GM21447 (cell line): ENCODE measurements around the gene SP9.

Experiments used
- ATAC-seq: cut with Tn5 transposase; IDR thresholded peaks from one replicate; pipeline ENCODE4 v1.9.1; 2021; ENCODE audit not compliant: unreplicated experiment

The SP9 gene

DNA sequence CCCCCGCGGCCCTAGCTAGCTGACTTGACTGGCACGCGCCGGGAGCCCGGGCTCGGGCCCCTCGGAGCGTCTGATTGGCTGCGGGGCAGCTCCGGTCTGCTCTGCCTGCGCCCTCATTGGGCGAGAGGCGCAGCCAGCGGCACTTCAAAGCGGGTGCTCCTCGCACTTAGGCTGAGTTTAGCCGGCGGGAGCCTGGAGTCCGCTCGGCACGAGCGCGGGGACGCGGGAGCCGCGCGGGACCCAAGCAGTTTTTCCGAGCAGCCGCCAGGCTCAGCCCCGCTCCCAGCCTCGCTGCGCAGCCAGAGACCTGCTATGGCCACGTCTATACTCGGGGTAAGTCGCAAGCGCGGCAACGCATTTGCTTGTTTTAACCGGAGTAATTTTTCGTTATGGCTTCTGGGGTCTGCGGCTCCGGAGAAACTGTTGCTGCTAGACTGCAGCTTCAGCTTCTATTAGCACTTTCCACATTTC lies at the start of gene SP9:
TSS of gene SP9 (plus strand) at position 174 of the 471 bp plus-strand sequence. CDS start at position 313, 139 bp downstream.
- ATAC-seq: no peak

DNA sequence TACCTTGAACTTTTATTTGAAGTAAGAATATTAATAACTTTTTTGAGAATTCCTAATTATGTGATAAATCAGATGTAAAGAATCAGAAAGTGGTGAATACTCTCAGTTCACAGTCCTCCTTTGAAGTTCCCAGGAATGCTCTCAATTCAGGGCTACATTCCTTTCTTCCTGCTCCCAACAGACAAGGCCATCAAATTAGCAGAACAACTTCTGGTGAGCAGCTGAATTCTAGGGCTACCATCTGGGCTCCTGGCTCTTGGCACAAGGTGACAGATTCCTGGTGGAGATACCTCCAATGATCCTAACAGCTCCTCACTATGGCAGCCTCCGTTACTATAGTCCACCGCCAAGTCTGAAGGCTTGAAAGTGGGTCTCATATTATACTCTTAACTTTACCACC lies 48.6 kb upstream of the SP9 start:
- no peak for ATAC-seq

DNA sequence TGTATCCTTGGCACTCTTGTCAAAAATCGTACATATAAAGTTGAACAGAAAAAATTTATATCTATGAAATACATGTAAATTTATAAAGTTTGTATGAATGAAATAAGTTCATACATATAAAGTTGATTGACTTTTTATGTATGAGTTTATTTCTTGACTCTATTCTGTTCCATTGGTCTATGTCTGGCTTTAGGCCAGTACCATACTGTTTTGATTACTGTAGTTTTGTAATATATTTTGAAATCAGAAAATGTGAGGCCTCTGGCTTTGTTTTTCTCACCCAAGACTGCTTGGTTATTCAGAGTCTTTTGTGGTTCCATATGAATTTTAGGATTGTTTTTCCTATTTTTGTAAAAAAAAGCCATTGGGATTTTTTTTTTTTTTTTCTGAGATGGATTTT lies 41.8 kb upstream of the SP9 start:
- no peak for ATAC-seq

DNA sequence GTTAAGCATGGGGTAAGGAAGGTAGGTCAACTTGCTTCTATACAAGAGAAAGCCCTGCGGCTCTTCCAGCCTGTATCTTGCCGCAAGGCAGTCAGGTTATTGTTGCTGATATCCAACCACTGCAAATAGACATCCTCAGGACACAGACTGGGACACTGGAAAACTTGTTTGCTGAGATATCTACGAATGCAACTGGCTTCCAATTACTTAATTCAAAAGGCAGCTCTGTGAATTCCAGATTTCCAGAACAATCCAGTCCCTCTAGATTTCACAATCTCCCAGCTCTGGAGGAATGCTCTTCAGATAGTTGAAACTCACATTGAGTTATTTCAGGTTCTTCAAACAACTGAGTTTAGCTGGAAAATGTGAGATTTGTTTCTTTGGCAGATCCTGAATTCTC lies 34.6 kb upstream of the SP9 start:
- no peak for ATAC-seq

DNA sequence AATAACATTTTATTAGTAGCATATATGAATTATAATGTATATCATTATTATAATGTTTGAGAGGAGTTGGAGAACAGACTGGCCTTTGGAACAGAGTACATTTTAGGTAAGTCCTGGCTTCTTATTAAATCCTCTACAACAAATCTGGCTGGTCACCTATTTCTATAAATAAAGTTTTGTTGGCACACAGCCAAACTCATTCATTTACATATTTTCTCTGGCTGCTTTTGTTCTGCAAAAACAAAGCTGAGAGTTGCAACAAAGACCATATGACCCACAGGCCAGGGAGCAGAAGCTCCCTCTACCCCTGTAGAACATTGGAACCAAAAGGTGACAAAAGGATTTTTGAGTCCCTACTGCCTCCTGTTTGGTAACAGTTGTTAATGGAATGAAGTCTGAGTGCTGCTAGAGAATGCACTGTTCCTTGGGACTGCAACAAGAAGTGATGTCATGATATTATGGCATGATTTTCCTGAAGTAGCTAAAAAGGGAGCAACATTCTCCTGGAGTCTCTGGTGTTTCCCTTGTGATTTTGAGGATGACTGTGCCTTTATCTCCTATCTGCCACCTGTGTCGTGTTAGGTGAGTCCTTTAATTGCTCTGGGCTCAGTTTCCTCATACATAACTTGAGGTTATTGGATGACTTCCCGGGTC lies 22.0 kb upstream of the SP9 start:
- no peak for ATAC-seq

DNA sequence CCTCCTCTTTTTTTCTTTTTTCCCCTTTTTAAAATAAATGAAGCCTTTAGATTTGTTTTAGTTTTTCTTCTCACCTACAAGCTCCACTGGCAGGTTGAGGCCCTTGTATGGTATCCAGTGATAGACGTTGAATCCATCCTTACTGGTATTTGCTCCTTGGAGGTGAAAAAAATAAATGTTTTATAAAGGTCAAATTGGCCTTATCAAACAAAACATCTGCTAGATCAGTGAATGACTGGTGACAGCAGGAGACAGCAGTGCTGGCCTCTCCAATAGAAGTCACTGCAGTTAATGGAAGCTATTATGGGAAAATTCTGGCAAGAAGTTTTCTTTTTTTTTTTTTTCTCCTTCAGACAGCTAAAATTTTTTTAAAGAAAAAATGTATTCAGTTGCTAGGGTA lies 12.6 kb upstream of the SP9 start:
- ATAC-seq: no peak

DNA sequence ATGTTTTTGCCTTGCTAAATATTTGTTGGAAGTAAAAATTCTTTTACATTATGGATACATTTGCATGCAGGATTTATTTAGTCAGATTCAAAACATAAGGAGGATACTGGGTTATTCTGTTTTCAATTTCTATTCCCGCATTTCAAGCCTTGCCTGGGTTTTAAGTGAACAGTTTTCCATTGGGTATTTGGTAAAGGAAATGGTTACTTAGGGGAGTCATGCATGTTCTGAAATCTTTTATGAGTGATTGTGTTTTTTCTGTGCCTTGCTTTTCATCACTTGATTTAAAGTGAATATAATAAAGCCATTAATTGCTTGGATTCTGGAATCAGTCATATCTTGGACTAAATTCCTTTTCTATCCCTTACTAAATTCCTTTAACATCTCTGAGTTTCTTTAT lies 12.0 kb upstream of the SP9 start:
- no peak for ATAC-seq

DNA sequence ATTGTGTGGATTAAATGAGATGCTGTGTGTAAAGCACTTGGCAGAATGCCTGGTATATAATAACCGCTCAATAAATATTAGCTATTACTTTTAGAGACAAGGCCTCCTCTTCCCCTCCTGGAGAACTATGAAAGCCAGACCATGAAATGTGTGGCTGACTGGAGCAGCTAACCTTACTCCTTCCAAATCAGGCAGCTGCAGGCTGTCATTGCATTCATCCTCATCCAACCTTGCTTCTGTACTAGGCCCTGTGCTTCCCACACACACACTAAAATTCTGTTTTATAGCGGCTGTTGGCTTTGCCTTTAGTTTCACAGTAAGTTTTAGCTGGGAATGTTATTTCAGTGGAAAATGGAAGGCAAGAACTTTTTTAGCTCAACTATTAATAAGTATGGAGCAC lies 10.2 kb upstream of the SP9 start:
- ATAC-seq: no peak

DNA sequence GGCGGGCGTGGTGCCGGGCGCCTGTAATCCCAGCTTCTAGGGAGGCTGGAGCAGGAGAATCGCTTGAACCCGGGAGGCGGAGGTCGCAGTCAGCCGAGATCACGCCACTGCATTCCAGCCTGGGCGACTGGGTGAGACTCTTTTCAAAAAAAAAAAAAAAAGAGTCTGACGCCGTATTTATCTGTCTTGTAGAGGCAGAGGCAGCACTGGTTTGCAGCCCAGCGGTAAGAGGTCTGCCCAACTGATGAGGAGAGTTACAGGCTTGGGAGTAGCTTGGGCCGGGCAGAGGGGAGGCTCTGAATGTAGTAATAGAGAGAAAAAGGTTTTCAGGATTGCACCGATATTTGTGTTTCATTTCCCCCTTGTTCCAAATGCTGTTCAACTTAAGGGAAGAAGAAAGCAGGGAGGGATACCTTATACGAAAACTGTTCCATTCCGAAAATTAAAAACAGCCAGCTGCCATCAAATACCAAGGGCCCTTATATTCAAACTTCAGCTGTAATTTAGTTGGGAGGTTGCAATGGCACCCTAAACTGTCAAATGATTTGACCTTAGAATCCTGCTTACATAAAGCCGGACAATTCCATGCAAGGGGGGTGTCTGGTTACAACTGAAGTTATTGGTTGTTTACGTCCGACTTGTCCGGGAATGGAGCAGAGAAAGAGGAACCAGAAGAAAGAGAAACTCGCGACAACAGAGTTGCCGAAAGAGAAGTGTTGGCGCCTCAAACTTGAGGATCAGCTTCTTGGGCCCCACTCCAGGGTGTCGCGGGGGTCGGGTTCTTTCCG lies 9.2 kb upstream of the SP9 start:
- ATAC-seq: no peak

DNA sequence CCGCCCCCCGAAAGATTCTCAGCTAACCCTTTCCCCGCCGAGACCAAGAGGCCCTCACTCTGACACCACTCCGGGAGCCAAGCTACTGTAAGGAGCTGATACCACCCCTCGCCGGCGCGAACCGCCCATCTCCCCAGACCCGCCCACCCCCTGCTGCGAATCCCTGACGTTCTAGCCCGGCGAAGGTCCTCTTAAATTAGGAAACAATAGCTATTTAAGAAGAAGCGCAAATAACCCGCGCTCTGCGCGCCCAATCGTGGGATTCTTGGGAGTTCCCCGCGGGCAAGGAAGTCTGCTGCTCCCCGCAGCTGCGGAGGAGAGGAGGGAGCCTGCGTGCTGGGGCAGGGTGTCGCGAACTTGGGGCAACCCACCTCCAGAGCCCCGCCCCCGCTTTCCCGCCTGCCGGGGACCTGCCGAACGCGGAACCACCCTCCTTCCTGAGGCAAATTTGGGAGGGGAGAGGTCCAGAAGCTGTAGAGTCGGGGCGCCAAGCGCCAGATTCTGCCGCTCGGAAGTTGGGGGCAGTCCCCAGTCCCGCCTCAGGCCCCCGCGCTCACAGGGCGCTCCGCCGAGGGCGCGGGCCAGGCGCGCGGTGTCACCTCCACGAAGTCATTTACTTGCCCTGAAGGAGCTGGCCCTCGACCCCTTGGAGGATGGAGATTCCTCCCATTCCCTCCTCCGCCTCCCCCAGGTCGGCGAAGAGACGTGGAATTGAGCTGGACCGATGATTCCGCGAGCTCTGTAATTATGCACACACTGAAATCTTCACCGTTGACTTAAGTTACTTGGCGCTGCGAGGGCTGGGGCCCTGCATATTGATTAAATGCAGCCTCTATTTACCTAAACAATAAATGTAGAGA lies 8.4 kb upstream of the SP9 start:
- ATAC-seq: no peak

DNA sequence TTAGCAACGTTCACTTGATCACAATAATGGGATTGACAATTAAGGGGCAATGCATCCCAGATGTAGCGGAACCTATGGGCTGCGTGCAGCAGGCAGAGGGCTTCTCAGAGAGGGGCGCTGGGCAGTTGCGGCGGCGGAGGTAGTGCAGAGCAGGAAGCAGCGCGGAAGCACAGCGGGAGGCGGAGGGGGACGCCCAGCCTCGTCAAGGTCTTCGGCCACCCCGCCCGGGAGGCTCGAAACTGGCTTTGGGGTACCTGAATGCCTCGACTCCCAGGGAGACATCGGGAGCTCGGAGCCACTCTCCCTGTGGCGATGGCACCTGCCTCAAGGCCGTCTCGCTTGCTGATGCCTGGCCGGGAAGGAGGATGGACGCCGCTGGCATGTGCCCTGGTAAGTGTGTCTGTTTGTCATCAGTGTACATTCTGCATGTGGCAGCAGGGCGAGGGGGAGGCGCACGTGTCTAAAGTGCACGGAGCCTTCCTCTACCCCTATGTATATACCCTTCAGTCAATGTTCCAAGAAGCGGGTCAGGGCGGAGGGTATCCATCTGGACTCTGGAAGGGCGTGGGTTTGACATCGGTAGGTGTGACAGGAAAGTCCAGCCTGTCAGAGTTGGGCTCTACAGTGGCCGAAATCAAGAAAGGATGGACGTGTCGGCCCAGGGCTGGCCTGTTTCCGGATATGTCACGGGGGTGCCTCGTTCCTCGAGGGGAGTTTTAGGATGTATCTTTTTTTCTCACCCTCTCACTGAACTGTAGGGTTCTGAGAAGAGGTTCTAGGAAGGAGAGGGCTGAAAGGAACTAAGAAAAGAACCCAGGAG lies 7.5 kb upstream of the SP9 start:
- ATAC-seq: no peak

DNA sequence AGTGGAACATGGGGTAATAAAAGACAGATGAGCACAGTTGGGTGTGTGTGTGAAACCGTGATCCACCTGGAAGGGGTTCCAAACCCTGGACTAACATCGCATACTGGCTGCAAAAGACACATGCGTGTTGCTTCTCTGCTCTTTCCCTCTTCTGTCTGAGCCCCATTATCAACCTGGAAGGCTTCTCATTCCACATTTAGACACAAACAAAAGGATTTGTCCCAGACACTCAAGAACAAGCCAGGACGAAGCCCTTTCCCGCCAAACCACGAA lies 7.0 kb upstream of the SP9 start:
- no peak for ATAC-seq

DNA sequence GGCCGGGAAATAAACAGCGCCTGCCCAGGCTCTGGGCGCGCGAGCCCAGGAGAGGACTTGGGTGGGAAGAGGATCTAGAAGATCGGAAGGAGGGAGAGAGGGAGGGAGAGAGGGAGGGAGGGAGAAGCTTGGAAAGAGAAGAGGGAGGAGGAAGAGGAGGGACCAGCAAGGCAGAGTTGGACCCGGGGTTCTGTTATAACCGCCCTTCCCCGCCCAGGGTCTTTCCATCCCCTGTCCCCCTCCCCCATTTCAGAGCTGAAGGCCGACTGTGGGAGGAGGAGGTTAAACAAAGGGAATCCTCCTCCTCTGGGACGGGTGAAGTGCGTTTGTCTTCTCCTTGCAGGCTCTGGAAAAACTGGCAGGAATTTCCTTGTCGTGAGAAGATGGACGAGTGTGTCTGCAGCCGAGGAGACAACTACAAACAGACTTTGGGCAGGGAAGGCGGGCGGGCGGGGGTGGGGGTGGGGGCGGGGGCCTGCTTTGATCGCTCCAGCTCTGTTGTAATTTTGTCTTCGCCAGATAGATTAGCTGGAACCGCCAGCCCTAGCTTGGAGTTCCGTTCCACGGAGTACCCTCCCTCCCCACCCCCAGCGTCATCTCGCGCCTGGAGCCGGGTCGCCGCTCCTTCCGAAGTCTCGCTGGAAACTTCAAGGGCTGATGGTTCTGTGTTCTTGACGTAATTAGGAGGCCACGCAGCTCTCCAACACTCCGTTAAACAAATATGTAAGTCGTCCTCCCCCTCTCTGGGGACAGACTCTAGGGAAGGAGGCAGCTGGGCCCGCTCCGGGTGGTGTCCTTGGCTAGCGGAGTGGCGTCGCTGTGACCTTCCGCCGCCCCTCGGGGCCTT lies 6.4 kb upstream of the SP9 start:
- ATAC-seq: no peak

DNA sequence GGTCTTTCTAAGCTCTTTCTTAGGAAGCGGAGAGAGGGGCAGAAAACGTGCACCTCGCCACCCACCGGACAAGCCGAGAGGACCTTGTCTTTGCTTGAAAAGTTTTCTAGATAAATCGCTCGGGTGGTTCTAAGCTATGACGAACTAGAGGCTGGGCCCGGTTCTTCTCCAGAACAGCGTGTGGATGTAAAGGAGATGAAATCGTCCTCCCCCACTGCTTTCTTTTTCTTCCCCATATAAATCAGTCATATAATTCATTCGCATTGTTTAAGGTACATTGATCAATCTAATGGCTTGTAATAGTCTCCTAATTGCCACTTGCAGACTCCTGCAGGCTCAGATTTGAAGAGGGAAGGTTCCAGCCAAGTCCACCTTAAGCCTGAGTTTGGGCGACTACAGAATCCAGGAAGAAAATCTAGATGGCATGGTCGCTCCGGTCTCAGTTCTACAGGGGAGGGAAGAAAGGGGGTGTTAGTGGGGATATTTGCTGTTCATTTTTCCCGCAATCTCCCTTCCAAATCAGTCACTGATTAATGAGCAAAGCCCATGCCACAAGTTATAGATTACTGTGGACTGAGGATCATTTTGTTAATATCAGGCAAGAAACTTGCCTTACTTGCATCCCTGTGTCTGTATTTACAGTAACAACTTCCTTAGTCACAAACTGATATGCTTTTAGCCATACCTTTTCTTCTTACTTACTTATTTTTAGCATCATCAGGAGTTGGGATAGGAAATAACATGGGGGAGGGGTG lies 5.6 kb upstream of the SP9 start:
- ATAC-seq: no peak

DNA sequence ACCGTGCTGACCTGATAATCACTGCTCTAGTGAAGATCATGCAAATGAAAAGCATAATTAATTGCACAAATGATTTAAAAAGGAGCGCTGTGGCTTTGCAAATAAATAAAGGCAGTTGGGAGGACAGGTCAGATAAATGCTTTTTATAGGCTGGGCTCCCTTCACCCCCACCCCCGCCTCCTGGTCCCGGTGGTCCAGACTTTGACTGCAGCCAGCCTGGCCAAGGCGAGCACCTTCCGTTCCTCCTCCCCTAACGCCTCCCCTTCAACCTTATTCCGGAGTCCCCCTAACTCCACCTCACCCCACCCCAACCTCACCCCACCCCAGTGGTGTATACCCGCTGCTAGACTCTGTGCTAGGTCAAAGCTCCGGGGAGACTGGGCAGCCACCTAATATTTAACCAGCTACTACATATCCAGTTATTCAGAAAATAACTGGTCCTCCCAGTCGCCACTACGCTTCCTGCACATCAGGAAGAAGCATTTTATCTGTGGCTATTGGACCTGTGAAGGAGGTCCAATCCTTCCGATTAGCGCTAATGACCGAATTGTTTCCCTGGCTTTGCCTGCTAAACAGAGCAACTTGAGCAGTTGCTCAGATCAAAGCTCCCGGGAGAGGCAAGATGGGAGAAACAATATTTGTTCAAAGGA lies 3.7 kb upstream of the SP9 start:
- ATAC-seq: no peak

DNA sequence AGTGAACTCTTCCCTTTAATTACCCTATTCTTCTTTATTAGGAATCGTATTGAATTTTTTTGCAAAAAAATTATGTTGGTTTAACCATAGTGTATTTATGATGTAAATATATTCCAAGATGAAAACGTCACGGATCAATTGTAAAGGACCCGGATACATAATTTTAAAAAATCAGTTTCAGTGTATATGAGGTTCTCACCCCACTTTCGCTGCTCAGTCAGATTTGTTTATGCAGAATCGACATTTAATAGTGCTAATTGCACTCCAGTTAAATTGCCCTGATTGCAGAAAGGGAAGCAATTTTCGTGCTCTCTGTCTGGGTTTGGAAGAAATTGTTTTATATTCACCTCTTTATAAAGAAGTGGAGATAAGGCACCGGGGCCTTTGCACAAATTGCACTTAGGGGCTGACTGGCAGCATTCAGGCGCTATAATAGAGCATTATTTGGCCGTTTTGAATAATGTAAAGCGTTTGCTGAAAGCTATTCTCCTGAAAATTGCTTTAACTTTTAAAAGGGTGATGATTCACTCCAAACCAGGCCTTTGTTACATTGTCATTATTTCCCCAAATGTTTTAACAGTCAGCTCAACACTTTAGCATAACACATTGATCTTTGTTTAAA lies 3.0 kb upstream of the SP9 start:
- no peak for ATAC-seq

DNA sequence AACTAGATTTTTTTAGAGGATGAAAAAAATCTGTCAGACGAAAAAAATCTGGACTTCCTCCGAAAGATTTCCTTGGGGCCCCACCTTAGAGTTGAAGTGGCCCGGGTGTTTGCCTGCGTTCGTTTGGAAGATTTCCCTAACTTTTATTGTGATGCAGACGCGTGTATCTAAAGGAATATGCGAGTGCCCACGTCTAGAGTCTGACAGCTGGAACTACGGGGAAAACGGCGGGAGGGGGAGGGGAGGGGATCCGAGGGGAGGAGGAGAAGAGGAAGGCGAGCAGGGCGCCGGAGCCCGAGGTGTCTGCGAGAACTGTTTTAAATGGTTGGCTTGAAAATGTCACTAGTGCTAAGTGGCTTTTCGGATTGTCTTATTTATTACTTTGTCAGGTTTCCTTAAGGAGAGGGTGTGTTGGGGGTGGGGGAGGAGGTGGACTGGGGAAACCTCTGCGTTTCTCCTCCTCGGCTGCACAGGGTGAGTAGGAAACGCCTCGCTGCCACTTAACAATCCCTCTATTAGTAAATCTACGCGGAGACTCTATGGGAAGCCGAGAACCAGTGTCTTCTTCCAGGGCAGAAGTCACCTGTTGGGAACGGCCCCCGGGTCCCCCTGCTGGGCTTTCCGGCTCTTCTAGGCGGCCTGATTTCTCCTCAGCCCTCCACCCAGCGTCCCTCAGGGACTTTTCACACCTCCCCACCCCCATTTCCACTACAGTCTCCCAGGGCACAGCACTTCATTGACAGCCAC lies 2.4 kb upstream of the SP9 start:
- ATAC-seq: no peak

DNA sequence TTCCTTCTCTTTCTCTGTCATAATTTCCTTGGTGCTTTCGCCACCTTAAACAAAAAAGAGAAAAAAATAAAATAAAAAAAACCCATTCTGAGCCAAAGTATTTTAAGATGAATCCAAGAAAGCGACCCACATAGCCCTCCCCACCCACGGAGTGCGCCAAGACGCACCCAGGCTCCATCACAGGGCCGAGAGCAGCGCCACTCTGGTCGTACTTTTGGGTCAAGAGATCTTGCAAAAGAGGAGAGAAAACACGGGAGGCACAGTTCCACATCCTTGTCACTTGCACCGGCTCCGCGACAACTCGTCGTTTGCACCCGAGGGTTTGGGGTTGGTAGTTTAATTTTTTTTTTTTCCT lies 1.8 kb upstream of the SP9 start:
- no peak for ATAC-seq
